Effector memory CD4-positive, alpha-beta T cell (primary cell): ENCODE measurements around the gene MYO5A.
A peak's percentile ranks its signal among the peaks of the same experiment; 100 is the strongest.
"Not testable (repeated sequence)": the region's sequence is repeated elsewhere in the genome, so short reads cannot be mapped to it uniquely, and the experiment has no call there.

ENCODE experiments used
- DNase-seq, 3 donors: peaks; one replicate each; pipeline ENCODE4 v3.0.0-alpha.2; 2020
- H3K27ac ChIP-seq: 2 replicates; pipeline ENCODE4 v1.7.0; 2013; ENCODE audit warnings: mild to moderate bottlenecking, low read length, moderate library complexity; ENCODE audit not compliant: insufficient read depth, poor library complexity, severe bottlenecking
- H3K27me3 ChIP-seq: replicated peaks from 2 replicates; pipeline ENCODE4 v1.7.0; 2013; ENCODE audit warnings: mild to moderate bottlenecking, low read length; ENCODE audit not compliant: insufficient read depth, control insufficient read depth, poor library complexity, severe bottlenecking
- H3K36me3 ChIP-seq: 2 replicates; pipeline ENCODE4 v1.7.0; 2013; ENCODE audit warnings: mild to moderate bottlenecking, low read length, moderate library complexity; ENCODE audit not compliant: control insufficient read depth, insufficient read depth
- H3K4me1 ChIP-seq: 2 replicates; pipeline ENCODE4 v1.7.0; 2013; ENCODE audit warnings: low read length, mild to moderate bottlenecking; ENCODE audit not compliant: control insufficient read depth, insufficient read depth, poor library complexity, severe bottlenecking
- H3K4me3 ChIP-seq: 2 replicates; pipeline ENCODE4 v1.7.0; 2013; ENCODE audit warnings: low read length, low read depth, mild to moderate bottlenecking; ENCODE audit not compliant: insufficient read depth, poor library complexity, severe bottlenecking
- H3K9me3 ChIP-seq: 2 replicates; pipeline ENCODE4 v1.7.0; 2013; ENCODE audit warnings: mild to moderate bottlenecking, low read length, moderate library complexity; ENCODE audit not compliant: control insufficient read depth

Gene MYO5A

GRCh38 chr15:52565417-52566358 is 37.0 kb upstream of the MYO5A start:
- not testable (repeated sequence) for H3K27ac ChIP-seq

DNA sequence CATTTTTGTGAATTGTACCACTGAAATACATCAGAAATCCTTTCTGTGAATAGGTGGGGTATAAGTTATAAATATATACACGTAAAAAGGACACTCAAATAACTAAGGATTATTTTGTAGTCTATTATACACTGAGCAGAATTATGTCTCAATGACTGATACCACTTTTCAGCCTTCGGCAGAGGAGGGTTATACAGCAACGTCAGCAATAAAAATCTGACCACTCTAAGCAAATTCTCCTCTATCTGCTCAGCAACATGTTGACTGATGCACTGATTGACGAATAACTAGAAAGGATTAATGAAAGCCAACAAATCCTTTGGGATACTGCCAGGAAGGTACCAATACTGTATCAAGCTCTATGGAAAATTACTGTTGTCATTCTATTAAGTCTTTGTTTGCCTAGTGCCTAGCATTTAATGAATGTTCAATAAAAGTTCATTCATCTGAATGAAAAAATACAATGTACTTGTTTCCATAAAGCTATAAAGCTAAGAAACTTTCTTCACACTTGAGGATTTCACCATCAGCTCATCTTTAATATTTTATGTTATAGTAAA is 34.9 kb upstream of the MYO5A start:
- Histone ChIP-seq H3K36me3 (no peaks in the 10 kb centered on the region), H3K27ac (no peak overlapping the region), H3K9me3 (no peaks in the 10 kb centered on the region), H3K4me1 (peaks cover 37% of the 10 kb centered on the region), H3K27me3 (no peaks in the 10 kb centered on the region), H3K4me3 (no peak overlapping the region)
- no peak for DNase-seq

More at GRCh38 chr15:52565417-52566358, 37.0 kb upstream of the MYO5A start:
- H3K27me3 ChIP-seq, H3K36me3 ChIP-seq, H3K9me3 ChIP-seq, DNase-seq, H3K4me3 ChIP-seq: not testable (repeated sequence)
- peaks cover 30% of the 10 kb centered on the region for H3K4me1 ChIP-seq

- H3K4me3 ChIP-seq: no peak overlapping the region
- peaks cover 19% of the 10 kb centered on the region for H3K4me1 ChIP-seq
- no peaks in the 10 kb centered on the region for H3K9me3 ChIP-seq
- no peak overlapping the region for H3K27ac ChIP-seq
- no peaks in the 10 kb centered on the region for H3K27me3 ChIP-seq
- DNase-seq: no peak
- H3K36me3 ChIP-seq: peaks cover 14% of the 10 kb centered on the region
Measured at GRCh38 chr15:52559575-52559974, 30.9 kb upstream of the MYO5A start.

- H3K36me3 ChIP-seq: peaks cover 20% of the 10 kb centered on the region
- no peaks in the 10 kb centered on the region for H3K27me3 ChIP-seq
- H3K9me3 ChIP-seq: no peaks in the 10 kb centered on the region
- peaks cover 17% of the 10 kb centered on the region for H3K4me1 ChIP-seq
- no peak for DNase-seq
- no peak overlapping the region for H3K27ac ChIP-seq
- H3K4me3 ChIP-seq: no peak overlapping the region
Measured at GRCh38 chr15:52559022-52559421, 30.3 kb upstream of the MYO5A start.

DNA sequence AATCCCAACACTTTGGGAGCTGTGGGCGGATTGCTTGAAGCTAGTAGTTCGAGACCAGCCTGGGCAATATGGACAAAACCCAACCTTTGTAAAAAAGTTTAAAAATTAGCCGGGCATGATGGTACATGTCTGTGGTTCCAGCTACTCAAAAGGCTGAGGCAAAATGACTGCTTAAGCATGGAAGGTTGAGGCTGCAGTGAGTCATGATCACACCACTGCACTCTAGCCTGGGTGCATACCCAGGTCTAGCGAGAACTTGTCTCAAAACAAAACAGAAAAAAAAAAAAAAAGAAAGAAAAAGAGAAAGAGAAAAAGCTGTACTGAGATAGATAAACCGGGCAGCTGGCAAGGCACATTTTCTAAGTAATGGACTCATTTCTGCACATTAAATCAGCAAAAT is 29.5 kb upstream of the MYO5A start:
- no peak overlapping the region for H3K4me3 ChIP-seq
- H3K27me3 ChIP-seq: no peaks in the 10 kb centered on the region
- H3K4me1 ChIP-seq: peaks cover 13% of the 10 kb centered on the region
- no peaks in the 10 kb centered on the region for H3K9me3 ChIP-seq
- H3K36me3 ChIP-seq: peaks cover 21% of the 10 kb centered on the region
- peak in 2 of 3 donors; percentile 6 to 24 for DNase-seq
- no peak overlapping the region for H3K27ac ChIP-seq

GRCh38 chr15:52557274-52557641 is 28.6 kb upstream of the MYO5A start:
- Histone ChIP-seq H3K36me3 (peaks cover 21% of the 10 kb centered on the region), H3K9me3 (no peaks in the 10 kb centered on the region), H3K27me3 (no peaks in the 10 kb centered on the region), H3K4me1 (peaks cover 13% of the 10 kb centered on the region), H3K4me3 (no peak overlapping the region), H3K27ac (no peak overlapping the region)
- DNase-seq: no peak

DNA sequence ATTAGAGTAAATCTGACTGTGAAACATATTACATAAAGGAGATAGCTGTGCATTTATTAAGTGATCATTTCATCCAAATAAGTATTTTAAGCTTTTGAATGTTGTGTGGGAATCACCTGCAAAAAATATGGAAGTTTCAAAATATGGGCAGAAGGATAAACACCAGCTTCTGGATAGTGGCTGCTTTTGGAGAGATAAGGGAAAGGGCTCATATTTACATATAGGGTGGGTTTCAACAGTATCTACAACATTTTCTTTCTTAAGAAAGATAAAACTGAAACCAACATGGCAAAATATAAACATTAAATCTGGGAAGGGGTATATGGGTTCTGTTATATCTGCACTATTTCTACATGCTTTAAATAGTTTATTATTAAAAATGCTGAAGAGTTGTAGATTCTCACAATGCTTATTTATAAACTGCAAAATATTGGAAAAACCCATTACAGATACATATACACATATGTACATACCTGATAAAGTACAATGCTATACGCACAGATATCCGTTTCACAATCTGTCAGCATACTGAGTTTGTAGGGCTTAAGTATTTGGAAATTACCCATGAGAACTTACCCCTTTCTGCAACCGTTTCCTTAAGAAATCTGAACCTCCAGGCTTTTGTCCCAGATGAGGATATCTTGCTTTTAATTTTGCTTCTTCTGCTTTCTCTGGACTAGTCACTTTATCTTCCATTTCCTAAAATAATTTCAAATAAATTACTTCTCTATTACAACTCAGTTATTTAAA is 28.0 kb upstream of the MYO5A start:
- Histone ChIP-seq H3K4me1 (peaks cover 13% of the 10 kb centered on the region), H3K36me3 (peaks cover 25% of the 10 kb centered on the region), H3K9me3 (no peaks in the 10 kb centered on the region), H3K27ac (no peak overlapping the region), H3K27me3 (no peaks in the 10 kb centered on the region), H3K4me3 (no peak overlapping the region)
- no peak for DNase-seq

GRCh38 chr15:52552303-52552702 is 23.6 kb upstream of the MYO5A start:
- H3K36me3 ChIP-seq: peaks cover 36% of the 10 kb centered on the region
- DNase-seq: no peak
- no peaks in the 10 kb centered on the region for H3K27me3 ChIP-seq
- H3K4me3 ChIP-seq: no peak overlapping the region
- no peaks in the 10 kb centered on the region for H3K4me1 ChIP-seq
- no peaks in the 10 kb centered on the region for H3K9me3 ChIP-seq
- H3K27ac ChIP-seq: no peak overlapping the region

DNA sequence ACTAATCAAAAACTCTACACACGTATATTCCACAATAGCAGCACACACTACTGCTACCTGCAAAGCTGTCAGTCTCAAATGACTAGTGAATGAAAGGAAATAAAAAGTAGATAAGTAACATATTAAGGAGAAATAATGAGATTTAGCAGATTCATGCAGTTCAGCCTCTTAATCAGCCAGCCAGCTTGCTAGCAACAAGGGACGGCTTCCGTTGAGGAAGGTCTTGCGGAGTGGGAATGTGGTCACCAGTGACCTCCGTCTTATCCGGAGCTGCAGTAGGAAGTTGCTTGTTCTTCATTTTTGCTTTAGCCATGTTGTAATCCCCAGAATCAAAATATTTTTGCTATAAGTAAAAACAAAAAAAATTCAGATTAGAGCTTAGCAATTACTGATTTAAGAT is 23.1 kb upstream of the MYO5A start:
- no peak for DNase-seq
- no peaks in the 10 kb centered on the region for H3K4me1 ChIP-seq
- no peak overlapping the region for H3K4me3 ChIP-seq
- H3K27ac ChIP-seq: no peak overlapping the region
- H3K9me3 ChIP-seq: no peaks in the 10 kb centered on the region
- H3K27me3 ChIP-seq: no peaks in the 10 kb centered on the region
- H3K36me3 ChIP-seq: peaks cover 36% of the 10 kb centered on the region

- H3K27me3 ChIP-seq, DNase-seq, H3K9me3 ChIP-seq, H3K4me3 ChIP-seq, H3K4me1 ChIP-seq, H3K27ac ChIP-seq: not testable (repeated sequence)
- H3K36me3 ChIP-seq: peaks cover 37% of the 10 kb centered on the region
Measured at GRCh38 chr15:52551186-52551585, 22.5 kb upstream of the MYO5A start.
